Endothelial cell of umbilical vein (primary cell): Measurements from ENCODE around the gene INS.

Experiments used
- MAX ChIP-seq: IDR thresholded peaks from 2 replicates; pipeline ENCODE4 v1.6.1; 2011; ENCODE audit not compliant: insufficient read depth, insufficient read length
- MYC ChIP-seq: IDR thresholded peaks from one replicate; pipeline ENCODE4 v1.6.1; 2011; ENCODE audit warnings: mild to moderate bottlenecking, low read depth, low read length

GRCh38 chr11:2190657-2191471 lies 29.9 kb upstream of the INS start:
- no peak for TF ChIP-seq MAX
- no peak for TF ChIP-seq MYC
